GM18498 (cell line): ENCODE data around the gene TAS2R3.
"Not testable (repeated sequence)": the region's sequence is repeated elsewhere in the genome, so short reads cannot be mapped to it uniquely, and the experiment has no call there.

Experiments
- ATAC-seq: cut with Tn5 transposase; IDR thresholded peaks from one replicate; pipeline ENCODE4 v1.9.1; 2021; ENCODE audit warnings: mild to moderate bottlenecking, moderate library complexity; ENCODE audit not compliant: unreplicated experiment

The TAS2R3 gene

GRCh38 chr7:141763797-141764196 is at the start of gene TAS2R3:
Gene TAS2R3 (plus strand): TSS chr7:141764097. CDS start chr7:141764159, 62 bp downstream.
- no peak for ATAC-seq

- no peak for ATAC-seq
Measured at GRCh38 chr7:141714571-141714970, 49.3 kb upstream of the TAS2R3 start.

GRCh38 chr7:141715018-141715417 is 48.9 kb upstream of the TAS2R3 start:
- no peak for ATAC-seq

GRCh38 chr7:141715794-141716689 is 47.9 kb upstream of the TAS2R3 start:
- no peak for ATAC-seq

- ATAC-seq: no peak
Measured at GRCh38 chr7:141717450-141717849, 46.4 kb upstream of the TAS2R3 start.

GRCh38 chr7:141722529-141722928 is 41.4 kb upstream of the TAS2R3 start:
- ATAC-seq: no peak

GRCh38 chr7:141729020-141729419 is 34.9 kb upstream of the TAS2R3 start:
- no peak for ATAC-seq

- no peak for ATAC-seq
Measured at GRCh38 chr7:141731476-141732149, 32.3 kb upstream of the TAS2R3 start.

- no peak for ATAC-seq
Measured at GRCh38 chr7:141737118-141737835, 26.6 kb upstream of the TAS2R3 start.

- peak; percentile 93 for ATAC-seq
Measured at GRCh38 chr7:141737836-141738591, 25.9 kb upstream of the TAS2R3 start, which contains the start of gene SSBP1. Gene SSBP1 (plus strand): TSS chr7:141738358. CDS start chr7:141739167, 809 bp downstream.

- ATAC-seq: no peak
Measured at GRCh38 chr7:141738592-141739013, 25.3 kb upstream of the TAS2R3 start.

- ATAC-seq: no peak
Measured at GRCh38 chr7:141739250-141739649, 24.6 kb upstream of the TAS2R3 start.

GRCh38 chr7:141742229-141742628 is 21.7 kb upstream of the TAS2R3 start:
- ATAC-seq: no peak

- no peak for ATAC-seq
Measured at GRCh38 chr7:141744131-141744530, 19.8 kb upstream of the TAS2R3 start.

- ATAC-seq: no peak
Measured at GRCh38 chr7:141748396-141748795, 15.5 kb upstream of the TAS2R3 start.

- not testable (repeated sequence) for ATAC-seq
Measured at GRCh38 chr7:141751904-141752303, 12.0 kb upstream of the TAS2R3 start.

- ATAC-seq: no peak
Measured at GRCh38 chr7:141752634-141753033, 11.3 kb upstream of the TAS2R3 start.

- ATAC-seq: no peak
Measured at GRCh38 chr7:141754939-141755338, 9.0 kb upstream of the TAS2R3 start.

- ATAC-seq: not testable (repeated sequence)
Measured at GRCh38 chr7:141770083-141770583, 6.2 kb downstream of the TAS2R3 start.

GRCh38 chr7:141776374-141776773 is 12.5 kb downstream of the TAS2R3 start, which contains the start of gene TAS2R4:
Gene TAS2R4 (plus strand): TSS chr7:141776674. CDS start chr7:141778489, 1,815 bp downstream.
- ATAC-seq: no peak
